Colonic mucosa (tissue), 4 donors: ENCODE data around the gene CNR2. TPM values are rescaled to one million over a fixed set of nuclear protein-coding genes. Genes with fewer than 3 reads are reported as not detected.
"Not testable (repeated sequence)": the region's sequence is repeated elsewhere in the genome, so short reads cannot be mapped to it uniquely, and the experiment has no call there.

ENCODE experiments used
- DNase-seq: peaks from one replicate; pipeline ENCODE4 v3.0.0-alpha.2; 2020
- H3K27ac ChIP-seq: fragments of 200-600 bp; one replicate; pipeline ENCODE4 v1.8.0; 2021
- H3K27me3 ChIP-seq: fragments of 200-600 bp; one replicate; pipeline ENCODE4 v1.8.0; 2021
- H3K36me3 ChIP-seq: fragments of 200-600 bp; one replicate; pipeline ENCODE4 v1.8.0; 2021
- H3K4me1 ChIP-seq: fragments of 200-600 bp; one replicate; pipeline ENCODE4 v1.8.0; 2021; ENCODE audit warnings: mild to moderate bottlenecking
- H3K4me3 ChIP-seq: fragments of 200-600 bp; one replicate; pipeline ENCODE4 v1.8.0; 2021
- H3K9ac ChIP-seq, 2 donors: one replicate each; pipeline ENCODE4 v1.7.0; 2013; ENCODE audit warnings: control low read depth in 2 of 2, low read depth in 2 of 2, low read length in 2 of 2
- H3K9me3 ChIP-seq: fragments of 200-600 bp; one replicate; pipeline ENCODE4 v1.8.0; 2021
- intact Hi-C: fragments of 100-400 bp; cut with DNase I; formaldehyde crosslinking; loops from one replicate; pipeline ENCODE4 v1.14.1; 2022
- total RNA-seq, 2 donors: library from RNA; stranded (reverse); fragmentation: NEBNext Ultra II Directional in 1 of 2; extraction: Animal tissue kit (Norgen Biotek cat#: 25700) in 1 of 2; gene quantifications; one replicate each; pipeline ENCODE4 v1.2.1, GENCODE V29; 2021
- TF ChIP-seq, protein P1 (sequence below): fragments of 200-600 bp; IDR thresholded peaks from one replicate; pipeline ENCODE4 v1.8.0; 2022; ENCODE audit warnings: antibody characterized with exemption, mild to moderate bottlenecking
- donor health status: healthy.
- donor health status: DM: no; HTN: no; CAD: no.
- donor health status: DM: no; HTN: no; CAD: no.

CNR2 gene
- total RNA-seq, 2 donors from 2014 or later = 0.12 to 0.13 TPM

GRCh38 chr1:23902321-23903278, 10.6 kb downstream of the CNR2 start:
- H3K9ac ChIP-seq = peak overlapping the region in 1 of 2 donors; percentile 24
- no peak for DNase-seq
- intact Hi-C loops = no loop called here

GRCh38 chr1:23900017-23900416, 13.1 kb downstream of the CNR2 start:
- H3K27me3 ChIP-seq, H3K9me3 ChIP-seq, H3K9ac ChIP-seq, DNase-seq, H3K36me3 ChIP-seq, H3K4me3 ChIP-seq, H3K27ac ChIP-seq, H3K4me1 ChIP-seq, intact Hi-C loops: not testable (repeated sequence)

More at GRCh38 chr1:23902321-23903278, 10.6 kb downstream of the CNR2 start:
- TF ChIP-seq, protein P1, sequence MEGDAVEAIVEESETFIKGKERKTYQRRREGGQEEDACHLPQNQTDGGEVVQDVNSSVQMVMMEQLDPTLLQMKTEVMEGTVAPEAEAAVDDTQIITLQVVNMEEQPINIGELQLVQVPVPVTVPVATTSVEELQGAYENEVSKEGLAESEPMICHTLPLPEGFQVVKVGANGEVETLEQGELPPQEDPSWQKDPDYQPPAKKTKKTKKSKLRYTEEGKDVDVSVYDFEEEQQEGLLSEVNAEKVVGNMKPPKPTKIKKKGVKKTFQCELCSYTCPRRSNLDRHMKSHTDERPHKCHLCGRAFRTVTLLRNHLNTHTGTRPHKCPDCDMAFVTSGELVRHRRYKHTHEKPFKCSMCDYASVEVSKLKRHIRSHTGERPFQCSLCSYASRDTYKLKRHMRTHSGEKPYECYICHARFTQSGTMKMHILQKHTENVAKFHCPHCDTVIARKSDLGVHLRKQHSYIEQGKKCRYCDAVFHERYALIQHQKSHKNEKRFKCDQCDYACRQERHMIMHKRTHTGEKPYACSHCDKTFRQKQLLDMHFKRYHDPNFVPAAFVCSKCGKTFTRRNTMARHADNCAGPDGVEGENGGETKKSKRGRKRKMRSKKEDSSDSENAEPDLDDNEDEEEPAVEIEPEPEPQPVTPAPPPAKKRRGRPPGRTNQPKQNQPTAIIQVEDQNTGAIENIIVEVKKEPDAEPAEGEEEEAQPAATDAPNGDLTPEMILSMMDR = no peak
- Histone ChIP-seq H3K4me1 (no peaks in the 10 kb centered on the region), H3K36me3 (no peaks in the 10 kb centered on the region), H3K27me3 (peaks cover 6% of the 10 kb centered on the region), H3K9me3 (no peaks in the 10 kb centered on the region), H3K4me3 (peak overlapping the region; percentile 23), H3K27ac (no peak overlapping the region)

- DNase-seq = no peak
- H3K27me3 ChIP-seq = peaks cover 6% of the 10 kb centered on the region
- no peak overlapping the region for H3K4me3 ChIP-seq
- no peak overlapping the region for H3K27ac ChIP-seq
- no peak overlapping the region for H3K9ac ChIP-seq
- TF ChIP-seq, protein P1 = no peak
- no peaks in the 10 kb centered on the region for H3K36me3 ChIP-seq
- H3K9me3 ChIP-seq = no peaks in the 10 kb centered on the region
- intact Hi-C loops = no loop called here
- H3K4me1 ChIP-seq = no peaks in the 10 kb centered on the region
Measured at GRCh38 chr1:23899070-23899469, 14.1 kb downstream of the CNR2 start.

DNA sequence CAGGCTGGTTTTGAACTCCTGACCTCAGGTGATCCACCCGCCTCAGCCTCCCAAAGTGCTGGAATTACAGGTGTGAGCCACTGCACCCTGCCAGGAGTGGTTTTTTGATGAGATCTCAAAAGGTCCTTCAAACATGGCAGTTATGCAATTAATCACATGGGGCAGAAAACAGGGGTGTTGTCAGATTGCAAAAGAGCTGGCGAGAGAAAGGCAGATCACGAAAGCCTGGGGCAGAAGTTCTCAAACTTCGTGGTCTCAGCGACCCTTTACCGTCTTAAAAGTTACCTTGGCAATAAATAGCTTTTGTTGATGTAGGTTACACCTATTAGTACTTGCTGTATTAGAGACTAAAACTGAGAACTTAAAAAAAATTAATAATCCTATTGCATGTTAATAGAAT, 16.1 kb downstream of the CNR2 start:
- intact Hi-C loops = no loop called here
- H3K27ac ChIP-seq = no peak overlapping the region
- TF ChIP-seq, protein P1 = no peak

DNA sequence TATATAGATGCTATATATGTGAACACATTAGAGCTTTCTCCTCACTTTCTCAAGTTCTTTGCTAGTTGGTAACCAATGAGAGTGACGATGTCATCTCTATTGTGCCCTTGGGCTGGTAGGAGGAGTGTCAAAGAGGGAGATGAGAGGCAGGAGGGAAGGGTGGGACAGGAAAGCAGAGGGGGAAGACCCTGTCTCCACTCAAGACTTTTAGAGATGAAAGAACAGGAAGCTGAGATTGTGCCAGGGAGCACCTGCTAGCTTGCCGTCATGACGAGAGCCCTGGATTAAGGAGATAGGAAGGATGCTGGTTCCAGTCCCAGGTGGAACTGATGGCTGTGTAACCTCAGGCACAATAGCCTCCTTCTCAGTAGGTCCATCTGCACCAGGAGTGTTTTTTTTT, 16.7 kb downstream of the CNR2 start:
- no peaks in the 10 kb centered on the region for H3K36me3 ChIP-seq
- H3K27me3 ChIP-seq = no peaks in the 10 kb centered on the region
- H3K27ac ChIP-seq = no peak overlapping the region
- intact Hi-C loops = no loop called here
- TF ChIP-seq, protein P1 = no peak
- H3K4me1 ChIP-seq = no peaks in the 10 kb centered on the region
- no peak for DNase-seq
- no peaks in the 10 kb centered on the region for H3K9me3 ChIP-seq
- no peak overlapping the region for H3K4me3 ChIP-seq
- H3K9ac ChIP-seq = no peak overlapping the region

More for the DNA sequence above, 16.1 kb downstream of the CNR2 start:
- Histone ChIP-seq H3K4me3 (no peak overlapping the region), H3K4me1 (no peaks in the 10 kb centered on the region), H3K36me3 (no peaks in the 10 kb centered on the region), H3K9ac (no peak overlapping the region), H3K9me3 (no peaks in the 10 kb centered on the region), H3K27me3 (no peaks in the 10 kb centered on the region)
- DNase-seq = no peak

- intact Hi-C loops = no loop called here
- Histone ChIP-seq H3K4me3 (no peak overlapping the region), H3K9me3 (no peaks in the 10 kb centered on the region), H3K36me3 (no peaks in the 10 kb centered on the region), H3K4me1 (no peaks in the 10 kb centered on the region), H3K27me3 (no peaks in the 10 kb centered on the region), H3K27ac (no peak overlapping the region), H3K9ac (no peak overlapping the region)
- no peak for DNase-seq
- TF ChIP-seq, protein P1 = no peak
Measured at GRCh38 chr1:23895993-23896392, 17.2 kb downstream of the CNR2 start.
